IMR-90 (cell line): ENCODE results near the gene XRCC5. TPM values are rescaled to one million over a fixed set of nuclear protein-coding genes. Genes with fewer than 3 reads are reported as not detected.

Experiments used
- ATAC-seq: fragments of 200-7000 bp; cut with Tn5 transposase; 2 replicates; pipeline ENCODE4 v1.9.1; 2020; ENCODE audit warnings: low read depth, mild to moderate bottlenecking, moderate library complexity
- BruUV-seq: library from RNA; stranded (reverse); fragments of 400-500 nt; replicated peaks from 2 replicates; lab custom pipeline; 2021; lab: Mats Ljungman, UMichigan
- CTCF ChIA-PET: fragments of 300-600 bp; formaldehyde crosslinking; extraction: SDS; loops from one replicate; lab custom pipeline; 2021; ENCODE audit warnings: antibody characterized with exemption; lab: Yijun Ruan, JAX
- POLR2A ChIA-PET: fragments of 300-600 bp; sonication (Branson Sonifier 250); formaldehyde crosslinking; loops from one replicate; lab custom pipeline; 2022; ENCODE audit warnings: antibody characterized with exemption; ENCODE audit not compliant: unreplicated experiment; lab: Charles Lee
- DNase-seq: peaks from one replicate; pipeline ENCODE4 v3.0.0; 2013
- H2AFZ ChIP-seq: replicated peaks from 2 replicates; pipeline ENCODE3; 2013; ENCODE audit warnings: low read length, mild to moderate bottlenecking; ENCODE audit not compliant: poor library complexity
- H2AK5ac ChIP-seq: 2 replicates; pipeline ENCODE4 v1.6.1; 2013; ENCODE audit warnings: low read depth, low read length, inconsistent platforms
- H2AK9ac ChIP-seq: replicated peaks from 2 replicates; pipeline ENCODE3; 2013; ENCODE audit warnings: mild to moderate bottlenecking, low read depth, low read length, moderate library complexity; ENCODE audit not compliant: poor library complexity
- H2BK120ac ChIP-seq: 2 replicates; pipeline ENCODE4 v1.6.1; 2013; ENCODE audit warnings: low read depth, low read length, inconsistent platforms
- H2BK15ac ChIP-seq: 3 replicates; pipeline ENCODE4 v1.6.1; 2013; ENCODE audit warnings: low read depth, low read length, inconsistent platforms
- H2BK20ac ChIP-seq: 2 replicates; pipeline ENCODE4 v1.6.1; 2013; ENCODE audit warnings: low read depth, mild to moderate bottlenecking, inconsistent platforms, low read length, moderate library complexity
- H2BK5ac ChIP-seq: 2 replicates; pipeline ENCODE4 v1.6.1; 2013; ENCODE audit warnings: mild to moderate bottlenecking, low read depth, low read length, inconsistent platforms; ENCODE audit not compliant: poor library complexity, severe bottlenecking
- H3K14ac ChIP-seq: replicated peaks from 2 replicates; pipeline ENCODE4 v1.6.1; 2013; ENCODE audit warnings: low read depth, low read length, inconsistent platforms
- H3K18ac ChIP-seq: 2 replicates; pipeline ENCODE4 v1.6.1; 2013; ENCODE audit warnings: low read depth, low read length, control low read depth
- H3K23ac ChIP-seq: 2 replicates; pipeline ENCODE4 v1.6.1; 2013; ENCODE audit warnings: low read depth, low read length, inconsistent platforms
- H3K27ac ChIP-seq: 2 replicates; pipeline ENCODE4 v1.5.1; 2013; ENCODE audit warnings: mild to moderate bottlenecking, control low read depth, low read length; ENCODE audit not compliant: insufficient read depth
- H3K27me3 ChIP-seq: 2 replicates; pipeline ENCODE4 v1.6.1; 2013; ENCODE audit warnings: low read length; ENCODE audit not compliant: control insufficient read depth, insufficient read depth
- H3K36me3 ChIP-seq: 2 replicates; pipeline ENCODE4 v1.6.1; 2013; ENCODE audit warnings: low read length, mixed read lengths; ENCODE audit not compliant: control insufficient read depth, insufficient read depth
- H3K4ac ChIP-seq: 2 replicates; pipeline ENCODE4 v1.6.1; 2013; ENCODE audit warnings: low read depth, low read length, inconsistent platforms
- H3K4me1 ChIP-seq: 2 replicates; pipeline ENCODE4 v1.6.1; 2013; ENCODE audit warnings: low read length, mixed read lengths; ENCODE audit not compliant: control insufficient read depth, insufficient read depth
- H3K4me2 ChIP-seq: 2 replicates; pipeline ENCODE4 v1.6.1; 2013; ENCODE audit warnings: low read depth, mild to moderate bottlenecking, control low read depth, low read length, moderate library complexity
- H3K4me3 ChIP-seq: 2 replicates; pipeline ENCODE4 v1.5.1; 2013; ENCODE audit warnings: low read depth, mild to moderate bottlenecking, control low read depth, low read length, moderate library complexity; ENCODE audit not compliant: insufficient read depth
- H3K56ac ChIP-seq: 2 replicates; pipeline ENCODE4 v1.6.1; 2013; ENCODE audit warnings: low read length, inconsistent platforms; ENCODE audit not compliant: insufficient read depth; ENCODE audit errors: extremely low read depth
- H3K79me1 ChIP-seq, 2 experiments: 2 replicates each; pipeline ENCODE4 v1.6.1; 2013; ENCODE audit warnings: low read length in 2 of 2, inconsistent platforms in 1 of 2, low read depth in 1 of 2
- H3K9ac ChIP-seq: 2 replicates; pipeline ENCODE4 v1.6.1; 2013; ENCODE audit warnings: low read depth, low read length, control low read depth
- H3K9me1 ChIP-seq: 2 replicates; pipeline ENCODE4 v1.6.1; 2013; ENCODE audit warnings: low read length, inconsistent platforms; ENCODE audit not compliant: insufficient read depth
- H3K9me3 ChIP-seq: 2 replicates; pipeline ENCODE4 v1.6.1; 2013; ENCODE audit warnings: low read length; ENCODE audit not compliant: control insufficient read depth, insufficient read depth
- H4K20me1 ChIP-seq: 2 replicates; pipeline ENCODE4 v1.6.1; 2013; ENCODE audit warnings: low read length, inconsistent platforms; ENCODE audit not compliant: insufficient read depth
- H4K5ac ChIP-seq: 2 replicates; pipeline ENCODE4 v1.6.1; 2013; ENCODE audit warnings: mild to moderate bottlenecking, low read depth, low read length, control low read depth
- H4K8ac ChIP-seq, 2 experiments: 2 replicates each; pipeline ENCODE4 v1.6.1; 2013; ENCODE audit warnings: low read depth in 2 of 2, low read length in 2 of 2, control low read depth in 1 of 2, inconsistent platforms in 1 of 2
- H4K91ac ChIP-seq: 2 replicates; pipeline ENCODE4 v1.6.1; 2013; ENCODE audit warnings: low read depth, low read length, inconsistent platforms; ENCODE audit not compliant: insufficient read depth
- BHLHE40 ChIP-seq: fragments of 150-350 bp; IDR thresholded peaks from 2 replicates; pipeline ENCODE4 v1.6.1; 2016; ENCODE audit warnings: mild to moderate bottlenecking, low read depth, low read length
- CHD1 ChIP-seq: IDR thresholded peaks from 2 replicates; pipeline ENCODE4 v1.6.1; 2012; ENCODE audit warnings: low read depth, low read length, improper control_type of control experiment
- FOS ChIP-seq: fragments of 150-350 bp; IDR thresholded peaks from 2 replicates; pipeline ENCODE4 v1.6.1; 2016; ENCODE audit warnings: low read depth, low read length
- MAFK ChIP-seq: IDR thresholded peaks from 2 replicates; pipeline ENCODE4 v1.6.1; 2012; ENCODE audit warnings: low read depth, low read length, improper control_type of control experiment
- MAZ ChIP-seq: IDR thresholded peaks from 2 replicates; pipeline ENCODE4 v1.6.1; 2012; ENCODE audit warnings: low read depth, mild to moderate bottlenecking, low read length, improper control_type of control experiment, moderate library complexity, borderline replicate concordance
- MXI1 ChIP-seq: IDR thresholded peaks from 2 replicates; pipeline ENCODE4 v1.6.1; 2012; ENCODE audit warnings: low read depth, mild to moderate bottlenecking, low read length, moderate library complexity, borderline replicate concordance
- NFE2L2 ChIP-seq: fragments of 150-350 bp; IDR thresholded peaks from 2 replicates; pipeline ENCODE4 v1.6.1; 2016; ENCODE audit warnings: low read depth, mild to moderate bottlenecking, low read length
- POLR2A ChIP-seq: IDR thresholded peaks from 2 replicates; pipeline ENCODE4 v1.6.1; 2012; ENCODE audit warnings: mild to moderate bottlenecking, low read depth, low read length
- RAD21 ChIP-seq: IDR thresholded peaks from 2 replicates; pipeline ENCODE4 v1.6.1; 2012; ENCODE audit warnings: low read length, improper control_type of control experiment
- RCOR1 ChIP-seq: IDR thresholded peaks from 2 replicates; pipeline ENCODE4 v1.6.1; 2012; ENCODE audit warnings: mild to moderate bottlenecking, low read length, improper control_type of control experiment; ENCODE audit not compliant: insufficient replicate concordance
- RFX5 ChIP-seq: IDR thresholded peaks from 2 replicates; pipeline ENCODE4 v1.8.0; 2012; ENCODE audit warnings: low read depth, mild to moderate bottlenecking, low read length, moderate library complexity
- SMC3 ChIP-seq: fragments of 150-350 bp; IDR thresholded peaks from 2 replicates; pipeline ENCODE4 v1.6.1; 2016; ENCODE audit warnings: low read depth, mild to moderate bottlenecking, antibody characterized with exemption, low read length, moderate library complexity
- WGBS, 2 experiments: methylation state at CpG; one replicate each; pipeline versions ENCODE4 v1.1.5 to v1.1.7; 2013; ENCODE audit warnings: missing lambda C conversion rate in 2 of 2; ENCODE audit not compliant: insufficient read length in 1 of 2; ENCODE audit errors: extremely low coverage in 2 of 2; 5-methylcytosine and 5-hydroxymethylcytosine counted together
- dilution Hi-C: fragments of 300-500 bp; cut with HindIII; formaldehyde crosslinking; loops from one replicate; pipeline ENCODE4 v1.14.3; 2018; ENCODE audit warnings: low sequenced_read_pairs; ENCODE audit not compliant: unreplicated experiment
- in situ Hi-C: fragments of 300-500 bp; cut with MboI; formaldehyde crosslinking; loops from 3 replicates; pipeline ENCODE4 v1.14.3; 2019; ENCODE audit warnings: low sequenced_read_pairs, inconsistent platforms, mixed read lengths
- intact Hi-C: fragments of 100-400 bp; cut with micrococcal nuclease; formaldehyde crosslinking; loops from 2 replicates; pipeline ENCODE4 v1.10.0; 2022
- polyA plus RNA-seq, 3 experiments: library from polyadenylated mRNA; depleted of rRNA; stranded (reverse); fragments of >200 nt; gene quantifications; 2 replicates each; pipeline ENCODE4 v1.2.3, GENCODE V29; 2012; ENCODE audit warnings: low replicate concordance in 1 of 3
- total RNA-seq: library from RNA; depleted of rRNA; stranded (reverse); fragments of >200 nt; gene quantifications from 2 replicates; pipeline ENCODE4 v1.2.3, GENCODE V29; 2012
- TF ChIP-seq, protein P1 (sequence below): fragments of 150-350 bp; IDR thresholded peaks from 2 replicates; pipeline ENCODE4 v1.6.1; 2017; ENCODE audit warnings: mild to moderate bottlenecking, antibody characterized with exemption, low read length, low read depth
- TF ChIP-seq, protein P2 (sequence below): fragments of 150-350 bp; IDR thresholded peaks from 2 replicates; pipeline ENCODE4 v1.6.1; 2016; ENCODE audit warnings: low read depth, mild to moderate bottlenecking, low read length, moderate library complexity, borderline replicate concordance
- TF ChIP-seq, protein P3 (sequence below): conservative IDR thresholded peaks from 2 replicates; pipeline ENCODE4 v1.5.1; 2012; ENCODE audit warnings: mild to moderate bottlenecking, low read depth, low read length, improper control_type of control experiment

The XRCC5 gene
- total and polyA plus RNA-seq, 2 of the 4 experiments (the other 2 are of a cell fraction): 144 to 509 TPM

DNA sequence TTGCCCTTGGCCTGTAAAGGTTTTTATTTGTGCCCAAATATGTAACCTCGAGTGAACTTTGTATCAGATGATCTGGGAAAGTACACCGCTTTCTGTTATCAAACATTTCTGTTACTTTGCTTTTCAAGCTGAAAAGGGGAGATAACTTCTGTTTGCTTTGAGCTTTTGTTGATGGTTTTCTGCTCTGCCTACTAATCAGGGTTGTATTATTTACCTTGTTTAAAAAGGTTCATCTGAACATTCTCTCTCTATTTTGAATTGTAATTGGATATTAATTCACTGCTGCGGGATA lies 79.4 kb downstream of the XRCC5 start:
- H3K4me3 ChIP-seq: no peak overlapping the region
- peaks cover 7% of the 10 kb centered on the region for H3K4me1 ChIP-seq
- WGBS, 2 experiments: 100% methylated on average over 1 of the region's 3 CpGs; no CpG with 5 or more reads in 1 of the 2 experiments
- no TSS peak for BruUV-seq
- no peak overlapping the region for H2AFZ ChIP-seq
- intact Hi-C loops: no loop called here
- DNase-seq (no peak), ATAC-seq (no peak)
- POLR2A ChIA-PET: no interaction called here
- TF ChIP-seq BHLHE40 (no peak), SMC3 (no peak), FOS (no peak), POLR2A (no peak), NFE2L2 (no peak), CHD1 (no peak), MAFK (no peak), RFX5 (no peak), MXI1 (no peak), RAD21 (no peak), RCOR1 (no peak), MAZ (no peak)
- TF ChIP-seq, protein P1, sequence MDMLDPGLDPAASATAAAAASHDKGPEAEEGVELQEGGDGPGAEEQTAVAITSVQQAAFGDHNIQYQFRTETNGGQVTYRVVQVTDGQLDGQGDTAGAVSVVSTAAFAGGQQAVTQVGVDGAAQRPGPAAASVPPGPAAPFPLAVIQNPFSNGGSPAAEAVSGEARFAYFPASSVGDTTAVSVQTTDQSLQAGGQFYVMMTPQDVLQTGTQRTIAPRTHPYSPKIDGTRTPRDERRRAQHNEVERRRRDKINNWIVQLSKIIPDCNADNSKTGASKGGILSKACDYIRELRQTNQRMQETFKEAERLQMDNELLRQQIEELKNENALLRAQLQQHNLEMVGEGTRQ: no peak
- TF ChIP-seq, protein P2, sequence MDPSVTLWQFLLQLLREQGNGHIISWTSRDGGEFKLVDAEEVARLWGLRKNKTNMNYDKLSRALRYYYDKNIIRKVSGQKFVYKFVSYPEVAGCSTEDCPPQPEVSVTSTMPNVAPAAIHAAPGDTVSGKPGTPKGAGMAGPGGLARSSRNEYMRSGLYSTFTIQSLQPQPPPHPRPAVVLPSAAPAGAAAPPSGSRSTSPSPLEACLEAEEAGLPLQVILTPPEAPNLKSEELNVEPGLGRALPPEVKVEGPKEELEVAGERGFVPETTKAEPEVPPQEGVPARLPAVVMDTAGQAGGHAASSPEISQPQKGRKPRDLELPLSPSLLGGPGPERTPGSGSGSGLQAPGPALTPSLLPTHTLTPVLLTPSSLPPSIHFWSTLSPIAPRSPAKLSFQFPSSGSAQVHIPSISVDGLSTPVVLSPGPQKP: no peak
- TF ChIP-seq, protein P3, sequence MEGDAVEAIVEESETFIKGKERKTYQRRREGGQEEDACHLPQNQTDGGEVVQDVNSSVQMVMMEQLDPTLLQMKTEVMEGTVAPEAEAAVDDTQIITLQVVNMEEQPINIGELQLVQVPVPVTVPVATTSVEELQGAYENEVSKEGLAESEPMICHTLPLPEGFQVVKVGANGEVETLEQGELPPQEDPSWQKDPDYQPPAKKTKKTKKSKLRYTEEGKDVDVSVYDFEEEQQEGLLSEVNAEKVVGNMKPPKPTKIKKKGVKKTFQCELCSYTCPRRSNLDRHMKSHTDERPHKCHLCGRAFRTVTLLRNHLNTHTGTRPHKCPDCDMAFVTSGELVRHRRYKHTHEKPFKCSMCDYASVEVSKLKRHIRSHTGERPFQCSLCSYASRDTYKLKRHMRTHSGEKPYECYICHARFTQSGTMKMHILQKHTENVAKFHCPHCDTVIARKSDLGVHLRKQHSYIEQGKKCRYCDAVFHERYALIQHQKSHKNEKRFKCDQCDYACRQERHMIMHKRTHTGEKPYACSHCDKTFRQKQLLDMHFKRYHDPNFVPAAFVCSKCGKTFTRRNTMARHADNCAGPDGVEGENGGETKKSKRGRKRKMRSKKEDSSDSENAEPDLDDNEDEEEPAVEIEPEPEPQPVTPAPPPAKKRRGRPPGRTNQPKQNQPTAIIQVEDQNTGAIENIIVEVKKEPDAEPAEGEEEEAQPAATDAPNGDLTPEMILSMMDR: no peak
- no peak overlapping the region for H3K14ac ChIP-seq
- no peak overlapping the region for H3K18ac ChIP-seq
- H2BK20ac ChIP-seq: no peak overlapping the region
- no peak overlapping the region for H2BK5ac ChIP-seq
- CTCF ChIA-PET: interaction anchor here (0.8 kb wide), 1 partner anchor 56 kb away, joined by 3 read pairs; no protein-coding TSS in a partner anchor
- H3K9me3 ChIP-seq: no peaks in the 10 kb centered on the region
- H3K23ac ChIP-seq: no peak overlapping the region
- H4K8ac ChIP-seq: no peak overlapping the region
- H2BK120ac ChIP-seq: no peak overlapping the region
- no peak overlapping the region for H3K56ac ChIP-seq
- H4K5ac ChIP-seq: no peak overlapping the region
- H3K27ac ChIP-seq: no peak overlapping the region
- peaks cover 12% of the 10 kb centered on the region for H3K36me3 ChIP-seq
- H2AK9ac ChIP-seq: no peak overlapping the region
- H3K4ac ChIP-seq: no peak overlapping the region
- dilution Hi-C loops: no loop called here
- in situ Hi-C loops: no loop called here
- no peak overlapping the region for H2BK15ac ChIP-seq
- H4K91ac ChIP-seq: no peak overlapping the region
- peaks cover 11% of the 10 kb centered on the region; the same call in 1 of the 2 replicates for H3K9me1 ChIP-seq
- H3K4me2 ChIP-seq: no peak overlapping the region
- H2AK5ac ChIP-seq: no peak overlapping the region
- H3K27me3 ChIP-seq: no peaks in the 10 kb centered on the region
- peaks cover 24 to 67% of the 10 kb centered on the region in 2 experiments for H3K79me1 ChIP-seq
- no peak overlapping the region for H3K9ac ChIP-seq
- peaks cover 26% of the 10 kb centered on the region for H4K20me1 ChIP-seq
